Prostate gland (tissue), 2 donors: Measurements from ENCODE around the gene S100A1.

Source experiments
- CTCF ChIP-seq, 4 experiments: fragments of 200-600 bp in 2 of 4; fragments of 450-650 bp in 2 of 4; sonication (generic) in 2 of 4; IDR thresholded peaks; 1 replicate in 3 of 4; 2 replicates in 1 of 4; pipeline ENCODE4 v1.5.1; 2016 to 2019; ENCODE audit warnings: antibody characterized with exemption in 4 of 4, mild to moderate bottlenecking in 2 of 4, moderate library complexity in 2 of 4
- POLR2A ChIP-seq: fragments of 450-650 bp; IDR thresholded peaks from one replicate; pipeline ENCODE4 v1.6.1; 2016; ENCODE audit warnings: antibody characterized with exemption, mild to moderate bottlenecking
- POLR2AphosphoS5 ChIP-seq: sonication (generic); formaldehyde crosslinking; IDR thresholded peaks from one replicate; pipeline ENCODE4 v1.6.1; 2017; ENCODE audit warnings: antibody characterized with exemption

GRCh38 chr1:153680120-153680403, 51.8 kb downstream of the S100A1 start:
- no peak for TF ChIP-seq CTCF (IDR thresholded peaks at IDR 0.05)
- no peak for TF ChIP-seq POLR2AphosphoS5
- no peak for TF ChIP-seq POLR2A
